Fibroblast of skin of back (primary cell): ENCODE measurements around the gene ITIH3.

Experiments used
- DNase-seq: peaks from one replicate; pipeline ENCODE4 v3.0.0-alpha.2; 2013

The ITIH3 gene

DNA sequence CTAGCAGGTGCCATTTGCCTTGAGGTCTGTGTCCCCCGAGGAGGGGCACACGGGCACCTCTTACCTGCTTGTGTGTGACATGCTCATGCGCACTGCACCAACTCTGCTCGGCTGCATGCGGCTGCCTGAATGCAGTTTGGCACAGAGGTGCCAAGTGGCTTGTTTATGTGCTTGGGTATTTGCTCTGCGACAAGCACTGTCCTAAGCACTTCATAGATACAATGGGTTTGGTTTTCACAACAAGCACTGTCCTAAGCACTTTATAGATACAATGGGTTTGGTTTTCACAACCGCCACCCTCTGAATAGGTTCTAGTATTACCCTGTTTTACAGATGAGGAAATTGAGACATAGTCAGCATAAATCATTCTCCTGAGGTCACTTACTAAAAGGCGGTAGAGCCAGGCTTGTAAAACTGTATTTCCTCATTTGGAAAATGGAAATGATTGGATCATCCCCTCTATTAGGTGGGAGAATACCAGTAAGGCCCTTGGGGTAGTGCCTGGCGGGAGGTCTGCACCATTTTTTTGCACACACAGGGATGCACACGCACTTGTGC is 35.4 kb downstream of the ITIH3 start:
- DNase-seq: no peak

- DNase-seq: no peak
Observed at GRCh38 chr3:52830535-52831258, 36.1 kb downstream of the ITIH3 start, which contains the start of gene ITIH4. ITIH4 (minus strand) TSS chr3:52830672; CDS start chr3:52830642, 30 bp downstream.

DNA sequence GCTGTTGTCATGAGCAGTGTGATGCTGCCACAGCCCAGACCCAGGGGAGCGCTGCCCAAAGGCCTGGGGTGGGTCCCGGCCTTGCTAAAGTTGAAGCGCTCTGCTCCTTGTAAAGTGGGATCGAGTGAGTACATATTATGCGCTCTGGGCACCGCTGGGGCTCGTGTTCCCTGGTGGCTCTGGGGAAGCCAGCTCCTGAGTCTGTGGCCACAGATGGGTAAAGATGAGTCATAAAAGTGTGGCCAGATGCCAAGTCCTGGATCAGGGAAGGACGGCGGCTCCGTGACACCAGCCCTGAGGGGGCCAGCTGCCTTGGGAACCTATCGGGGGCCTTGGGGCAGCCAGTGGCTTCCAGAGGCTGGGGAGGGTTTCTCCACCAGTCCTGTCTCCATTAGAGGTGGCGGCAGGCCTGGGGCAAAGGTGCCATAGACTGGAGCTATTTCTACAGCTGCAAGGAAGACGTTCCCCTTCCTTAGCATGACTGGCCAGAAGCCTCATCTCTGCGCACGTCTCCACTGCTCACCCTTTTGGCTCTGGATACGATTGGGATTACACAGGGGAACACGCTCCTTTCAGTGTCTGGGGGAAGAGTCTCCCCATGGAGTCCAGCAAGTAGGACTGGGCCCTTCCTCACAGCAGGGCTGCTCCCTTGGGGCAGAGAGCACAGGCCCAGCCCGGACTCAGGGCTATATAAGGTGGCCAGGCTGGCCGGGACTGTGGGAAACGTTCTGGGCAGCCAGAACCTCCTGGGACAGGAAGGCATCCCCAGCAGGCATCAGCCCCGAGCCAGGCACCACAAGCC is 37.1 kb downstream of the ITIH3 start:
- DNase-seq: peak; percentile 89

DNA sequence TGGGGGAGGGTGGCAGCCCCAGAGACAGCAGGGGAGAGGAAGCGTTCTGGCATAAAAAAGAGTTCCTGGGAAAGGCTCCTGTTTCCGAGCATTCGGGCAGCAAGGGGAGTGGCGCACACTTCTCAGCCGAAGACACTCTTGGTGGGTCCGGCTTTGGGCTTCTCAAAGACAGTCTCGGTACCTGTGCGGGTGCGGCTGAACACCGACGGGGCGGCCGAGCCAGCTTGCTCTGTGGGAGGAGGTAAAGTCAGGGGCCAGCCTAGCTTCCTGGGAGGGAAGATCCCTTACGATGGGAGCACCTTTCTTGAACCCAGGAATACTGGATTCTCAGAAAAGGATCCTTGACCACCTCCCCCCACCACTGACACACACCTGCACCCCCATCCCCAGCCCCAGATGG is 38.6 kb downstream of the ITIH3 start:
- no peak for DNase-seq

- DNase-seq: peak; percentile 44
Observed at GRCh38 chr3:52834871-52835501, 40.4 kb downstream of the ITIH3 start, which contains the start of gene MUSTN1. MUSTN1 (minus strand) TSS chr3:52835019; CDS start chr3:52834948, 71 bp downstream.

- no peak for DNase-seq
Observed at GRCh38 chr3:52835766-52836470, 41.3 kb downstream of the ITIH3 start.

GRCh38 chr3:52836471-52836845 is 41.9 kb downstream of the ITIH3 start:
- no peak for DNase-seq

- DNase-seq: no peak
Observed at GRCh38 chr3:52836986-52837385, 42.4 kb downstream of the ITIH3 start.

- no peak for DNase-seq
Observed at GRCh38 chr3:52838561-52839267, 44.1 kb downstream of the ITIH3 start.

- no peak for DNase-seq
Observed at GRCh38 chr3:52839268-52839575, 44.6 kb downstream of the ITIH3 start.

GRCh38 chr3:52839892-52840545 is 45.4 kb downstream of the ITIH3 start:
- no peak for DNase-seq

- DNase-seq: no peak
Observed at GRCh38 chr3:52841211-52841980, 46.8 kb downstream of the ITIH3 start.

DNA sequence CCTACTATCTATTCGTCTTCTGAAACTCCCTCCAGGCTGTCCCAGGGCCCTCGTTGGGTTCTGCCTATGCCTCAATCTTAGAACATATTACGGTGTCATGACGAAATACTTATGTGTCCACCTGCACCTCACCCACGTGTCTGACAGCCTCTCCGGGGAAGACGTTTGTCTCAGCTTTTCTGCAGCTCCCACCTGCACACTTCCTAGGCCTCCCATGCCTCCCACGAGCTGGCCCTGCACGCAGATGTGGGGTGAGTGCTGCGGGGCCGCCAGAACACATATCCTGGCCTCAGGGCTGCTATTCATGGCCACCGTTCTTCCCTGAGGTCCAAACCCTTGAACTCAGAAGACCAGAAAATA is 47.4 kb downstream of the ITIH3 start:
- no peak for DNase-seq

- DNase-seq: no peak
Observed at GRCh38 chr3:52842424-52842823, 47.8 kb downstream of the ITIH3 start.

DNA sequence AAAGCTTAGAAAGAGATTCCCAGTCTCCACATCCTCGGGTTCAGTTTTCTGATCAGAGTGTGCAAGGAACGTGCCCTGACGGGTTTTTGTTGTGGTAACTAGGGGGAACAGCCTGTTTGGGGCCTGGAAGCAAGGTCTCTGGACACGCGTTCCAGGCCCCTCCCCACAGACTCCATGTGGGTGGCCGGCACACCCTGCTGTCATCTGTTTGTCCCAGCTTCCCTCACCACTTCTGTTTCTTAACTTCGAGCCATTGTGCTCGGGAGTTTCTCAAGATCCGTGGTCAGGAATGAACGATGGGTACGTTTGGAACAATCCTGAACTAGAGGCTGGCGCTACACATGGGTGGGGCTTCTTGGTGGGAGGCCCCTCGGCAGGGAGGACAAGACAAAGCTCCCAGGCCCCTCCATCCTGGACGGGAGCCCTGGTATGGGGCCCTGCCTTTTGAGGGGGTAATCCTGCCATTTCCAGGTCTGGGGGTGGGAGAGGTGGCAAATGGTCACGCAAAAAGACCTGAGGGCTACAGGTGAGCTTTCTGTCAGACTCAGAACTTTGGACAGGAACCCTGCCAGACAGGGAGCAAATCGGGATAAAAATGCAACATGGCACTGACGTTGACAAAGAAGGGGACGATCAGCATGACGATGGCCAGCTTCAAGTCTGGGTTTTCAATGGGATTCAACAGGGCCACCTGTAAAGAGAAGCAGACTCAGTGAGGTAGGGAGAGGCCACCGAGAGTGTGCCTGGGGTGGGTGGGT is 48.7 kb downstream of the ITIH3 start:
- no peak for DNase-seq

DNA sequence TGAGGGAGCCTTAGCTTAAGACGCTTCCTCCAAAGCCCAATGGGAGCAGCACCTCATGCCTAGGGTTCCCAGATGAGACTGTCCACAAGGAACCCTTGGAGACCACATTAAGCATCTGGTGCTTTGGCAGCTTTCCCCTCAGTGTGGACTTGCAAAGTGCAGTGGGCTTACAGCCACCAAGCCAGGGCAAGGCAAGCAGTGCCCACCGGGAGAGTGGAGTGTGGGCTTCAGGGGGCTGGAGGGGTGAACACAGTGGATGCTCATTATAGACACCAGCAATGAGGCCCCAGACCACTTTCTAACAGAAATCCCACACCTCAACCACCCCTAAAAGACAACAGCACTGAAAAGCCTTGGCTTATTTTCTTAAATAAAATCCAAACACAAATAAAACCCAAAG is 49.3 kb downstream of the ITIH3 start:
- no peak for DNase-seq

- DNase-seq: no peak
Observed at GRCh38 chr3:52844290-52844975, 49.8 kb downstream of the ITIH3 start.

DNA sequence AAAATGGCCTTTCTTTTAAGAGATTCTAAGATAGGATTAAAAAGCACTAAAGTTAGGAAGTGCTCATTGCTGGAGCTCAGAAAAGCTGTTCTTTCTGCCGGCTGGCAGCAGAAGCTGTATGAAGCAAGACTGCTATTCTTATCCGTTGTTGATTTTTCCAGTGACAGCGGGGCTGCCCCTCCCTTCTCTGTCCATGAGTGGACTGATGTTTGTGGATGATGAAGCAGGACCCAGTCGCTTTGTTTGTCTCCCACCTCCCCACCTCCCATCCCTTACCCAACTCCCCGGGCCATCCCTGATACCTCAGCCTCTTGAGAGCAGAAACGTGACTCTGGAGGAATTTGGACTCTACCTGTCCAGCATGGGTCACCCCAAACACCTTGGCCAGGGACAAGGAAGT is 50.6 kb downstream of the ITIH3 start:
- peak; percentile 47 for DNase-seq
